Spleen (tissue), 7 donors: ENCODE results near the gene NOM1.

ENCODE experiments used
- POLR2A ChIP-seq, 3 donors: fragments of 450-650 bp; IDR thresholded peaks; one replicate each; pipeline ENCODE4 v1.5.1; 2017; ENCODE audit warnings: antibody characterized with exemption in 3 of 3, mild to moderate bottlenecking in 1 of 3
- POLR2AphosphoS5 ChIP-seq, 3 donors: sonication (generic); formaldehyde crosslinking; IDR thresholded peaks; one replicate each; pipeline ENCODE4 v1.5.1; 2017; ENCODE audit warnings: antibody characterized with exemption in 3 of 3
- TF ChIP-seq, protein P1 (sequence below), 11 experiments: fragments of 200-600 bp in 7 of 11; fragments of 450-650 bp in 4 of 11; sonication (generic) in 4 of 11; IDR thresholded peaks in 8 of 11; conservative IDR thresholded peaks in 3 of 11; 1 replicate in 7 of 11; 2 replicates in 4 of 11; pipeline versions ENCODE4 v1.4.0 to v1.8.0; 2016 to 2021; ENCODE audit warnings: antibody characterized with exemption in 11 of 11, inconsistent platforms in 4 of 11, mild to moderate bottlenecking in 1 of 11
- donor health status: DM: no; HTN: no; CAD: no; lungs with moderate emphysema.
- donor health status: DM: no; HTN: no; CAD: no.
- donor health status: DM: no; HTN: no; CAD: no.

DNA sequence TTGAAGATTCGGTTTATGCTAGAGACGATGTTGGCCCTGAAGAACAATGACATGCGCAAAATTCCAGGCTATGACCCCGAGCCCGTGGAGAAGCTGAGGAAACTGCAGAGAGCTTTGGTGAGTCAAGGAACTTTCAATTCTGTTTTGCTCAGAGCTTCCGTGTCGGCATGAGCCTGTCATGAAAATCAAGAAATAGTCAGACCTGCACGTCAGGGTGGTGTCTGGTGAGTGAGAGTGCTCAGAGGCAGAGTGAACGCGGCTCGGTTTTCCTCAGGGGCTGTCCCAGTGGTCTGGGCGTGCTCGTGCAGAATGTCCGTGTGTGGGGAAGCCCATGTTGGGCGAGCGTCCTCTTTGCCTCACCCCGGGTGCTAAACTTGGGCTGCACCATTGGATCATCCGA is 12.6 kb downstream of the NOM1 start:
- TF ChIP-seq, protein P1, sequence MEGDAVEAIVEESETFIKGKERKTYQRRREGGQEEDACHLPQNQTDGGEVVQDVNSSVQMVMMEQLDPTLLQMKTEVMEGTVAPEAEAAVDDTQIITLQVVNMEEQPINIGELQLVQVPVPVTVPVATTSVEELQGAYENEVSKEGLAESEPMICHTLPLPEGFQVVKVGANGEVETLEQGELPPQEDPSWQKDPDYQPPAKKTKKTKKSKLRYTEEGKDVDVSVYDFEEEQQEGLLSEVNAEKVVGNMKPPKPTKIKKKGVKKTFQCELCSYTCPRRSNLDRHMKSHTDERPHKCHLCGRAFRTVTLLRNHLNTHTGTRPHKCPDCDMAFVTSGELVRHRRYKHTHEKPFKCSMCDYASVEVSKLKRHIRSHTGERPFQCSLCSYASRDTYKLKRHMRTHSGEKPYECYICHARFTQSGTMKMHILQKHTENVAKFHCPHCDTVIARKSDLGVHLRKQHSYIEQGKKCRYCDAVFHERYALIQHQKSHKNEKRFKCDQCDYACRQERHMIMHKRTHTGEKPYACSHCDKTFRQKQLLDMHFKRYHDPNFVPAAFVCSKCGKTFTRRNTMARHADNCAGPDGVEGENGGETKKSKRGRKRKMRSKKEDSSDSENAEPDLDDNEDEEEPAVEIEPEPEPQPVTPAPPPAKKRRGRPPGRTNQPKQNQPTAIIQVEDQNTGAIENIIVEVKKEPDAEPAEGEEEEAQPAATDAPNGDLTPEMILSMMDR (IDR thresholded peaks at IDR 0.05 in 8 of 11, conservative IDR thresholded peaks at IDR 0.05 in 3 of 11) = no peak
- TF ChIP-seq POLR2A (IDR thresholded peaks at IDR 0.05) (no peak), POLR2AphosphoS5 (IDR thresholded peaks at IDR 0.05) (no peak)
